ENCODE data around the gene TFDP1.

TFDP1 gene

GRCh38 chr13:113651511-113652403 is 67.2 kb downstream of the TFDP1 start:
- DNase-seq (ENCODE audit: low spot score): no peak

- DNase-seq (ENCODE audit: low spot score): no peak
Observed at GRCh38 chr13:113652404-113653263, 68.1 kb downstream of the TFDP1 start.

- no peak for DNase-seq (ENCODE audit: low spot score)
Observed at GRCh38 chr13:113653264-113654174, 69.0 kb downstream of the TFDP1 start.

- no peak for DNase-seq (ENCODE audit: low spot score)
Observed at GRCh38 chr13:113654175-113654560, 69.6 kb downstream of the TFDP1 start.

- DNase-seq (ENCODE audit: low spot score): no peak
Observed at GRCh38 chr13:113654591-113655345, 70.2 kb downstream of the TFDP1 start.

- no peak for DNase-seq (ENCODE audit: low spot score)
Observed at GRCh38 chr13:113655346-113656002, 70.9 kb downstream of the TFDP1 start.

GRCh38 chr13:113656003-113656588 is 71.5 kb downstream of the TFDP1 start:
- no peak for DNase-seq (ENCODE audit: low spot score)

- no peak for DNase-seq (ENCODE audit: low spot score)
Observed at GRCh38 chr13:113656831-113657671, 72.5 kb downstream of the TFDP1 start.

GRCh38 chr13:113657851-113658741 is 73.5 kb downstream of the TFDP1 start, which contains the start of gene ATP4B:
Gene ATP4B (minus strand): TSS chr13:113658198. CDS start chr13:113658144, 54 bp downstream.
- no peak for DNase-seq (ENCODE audit: low spot score)

- no peak for DNase-seq (ENCODE audit: low spot score)
Observed at GRCh38 chr13:113658836-113659235, 74.3 kb downstream of the TFDP1 start.

- DNase-seq (ENCODE audit: low spot score): no peak
Observed at GRCh38 chr13:113659337-113659736, 74.8 kb downstream of the TFDP1 start.

- no peak for DNase-seq (ENCODE audit: low spot score)
Observed at GRCh38 chr13:113660066-113660465, 75.5 kb downstream of the TFDP1 start.

- DNase-seq (ENCODE audit: low spot score): no peak
Observed at GRCh38 chr13:113661509-113661908, 77.0 kb downstream of the TFDP1 start.

GRCh38 chr13:113663934-113664333 is 79.4 kb downstream of the TFDP1 start:
- no peak for DNase-seq (ENCODE audit: low spot score)

GRCh38 chr13:113664751-113665596 is 80.4 kb downstream of the TFDP1 start:
- no peak for DNase-seq (ENCODE audit: low spot score)

GRCh38 chr13:113665597-113666328 is 81.2 kb downstream of the TFDP1 start:
- DNase-seq (ENCODE audit: low spot score): no peak

GRCh38 chr13:113666329-113666670 is 81.7 kb downstream of the TFDP1 start:
- no peak for DNase-seq (ENCODE audit: low spot score)
